AG08396 (cell line): ENCODE measurements around the gene MACROD2.

Source experiments
- DNase-seq: peaks from one replicate; pipeline ENCODE4 v3.0.0; 2012; ENCODE audit warnings: low spot score, mixed read lengths

Gene MACROD2

DNA sequence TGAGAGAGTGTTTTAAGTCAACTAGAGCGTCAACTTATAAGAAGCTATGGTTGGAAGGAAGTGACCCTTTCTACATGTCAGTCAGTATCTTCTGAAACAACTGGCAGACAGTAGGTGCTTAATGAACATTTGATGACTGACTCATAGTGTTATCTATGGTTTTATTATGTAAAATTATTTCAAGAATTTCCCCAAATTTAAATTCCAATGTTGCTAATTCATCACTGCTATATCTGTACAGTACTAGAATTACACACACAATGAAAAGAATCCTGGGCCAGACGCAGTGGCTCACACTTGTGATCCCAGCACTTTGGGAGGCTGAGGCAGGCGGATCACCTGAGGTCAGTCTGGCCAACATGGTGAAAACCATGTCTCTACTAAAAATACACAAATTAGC lies 1063.5 kb downstream of the MACROD2 start:
- no peak for DNase-seq

DNA sequence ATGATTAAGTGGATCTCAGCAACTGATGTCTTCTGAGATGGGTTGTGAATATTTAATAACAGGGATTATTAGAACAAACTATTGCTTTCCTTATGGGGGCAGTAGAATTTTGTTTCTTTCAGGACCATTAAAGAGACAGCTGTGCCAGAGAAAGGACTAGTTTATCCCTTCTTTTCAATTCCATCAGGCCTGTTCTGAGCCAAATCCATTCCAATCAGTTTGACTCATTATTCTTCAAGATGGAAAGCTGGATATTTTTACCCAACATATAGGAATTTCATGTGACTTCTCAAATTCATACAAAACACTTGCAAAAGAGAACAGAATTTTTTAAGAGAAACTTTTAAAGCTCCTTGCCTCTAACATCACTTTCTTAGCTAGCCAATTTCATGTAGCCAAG lies 1064.1 kb downstream of the MACROD2 start:
- no peak for DNase-seq

DNA sequence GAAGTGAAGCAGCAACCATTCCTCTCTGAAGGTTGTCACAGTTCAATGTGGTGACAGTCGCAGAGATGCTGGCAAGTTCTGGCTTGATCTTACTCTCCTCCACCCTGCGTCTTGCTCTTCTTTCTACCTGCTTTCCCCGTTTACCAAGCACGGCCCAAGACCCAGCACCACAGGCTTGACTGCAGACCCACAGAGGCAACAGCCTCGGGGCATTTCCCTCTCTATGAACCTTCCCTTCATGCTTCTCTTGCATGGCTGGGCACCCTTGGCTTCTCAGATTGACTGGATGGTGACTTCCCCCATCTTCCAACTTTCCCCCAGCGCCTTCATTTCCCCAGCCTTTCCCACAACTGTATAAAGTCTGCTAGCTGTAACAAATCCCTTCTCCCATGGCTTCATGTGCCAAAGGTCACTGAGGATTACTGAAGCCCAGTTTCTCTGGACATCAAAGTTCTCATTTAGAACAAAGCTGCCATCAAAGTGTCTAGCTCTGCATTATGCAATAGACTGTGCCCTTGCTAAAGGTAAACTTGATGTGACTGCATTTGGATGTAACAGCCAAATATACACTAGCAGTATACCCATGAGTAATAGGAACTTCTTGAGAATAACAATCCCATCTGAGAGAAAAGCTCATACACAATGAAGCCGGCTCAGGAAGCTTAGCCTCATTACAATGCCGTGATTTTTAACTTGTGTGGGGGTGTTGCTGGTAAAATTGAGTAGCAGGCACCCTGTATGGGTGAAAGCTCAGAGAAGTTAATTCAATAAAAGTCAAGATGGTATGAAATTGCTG lies 1065.1 kb downstream of the MACROD2 start:
- no peak for DNase-seq

DNA sequence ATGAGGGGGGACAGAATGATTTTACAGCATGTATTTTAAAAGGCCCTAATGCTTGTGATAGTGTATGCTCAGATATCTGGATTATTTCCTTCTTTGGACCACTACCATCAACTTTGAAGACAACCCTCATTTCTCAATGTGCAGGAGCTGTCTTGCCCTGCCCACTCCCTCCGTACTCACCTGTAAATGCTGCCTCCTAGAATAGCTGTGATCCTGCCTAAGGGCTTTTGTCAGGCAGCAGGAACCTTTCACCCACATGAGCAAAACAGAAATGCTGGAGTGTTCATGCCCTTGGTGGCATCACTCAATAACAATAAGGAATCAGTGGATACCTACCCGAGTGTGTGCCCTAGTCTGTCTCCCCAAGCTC lies 1065.7 kb downstream of the MACROD2 start:
- no peak for DNase-seq

DNA sequence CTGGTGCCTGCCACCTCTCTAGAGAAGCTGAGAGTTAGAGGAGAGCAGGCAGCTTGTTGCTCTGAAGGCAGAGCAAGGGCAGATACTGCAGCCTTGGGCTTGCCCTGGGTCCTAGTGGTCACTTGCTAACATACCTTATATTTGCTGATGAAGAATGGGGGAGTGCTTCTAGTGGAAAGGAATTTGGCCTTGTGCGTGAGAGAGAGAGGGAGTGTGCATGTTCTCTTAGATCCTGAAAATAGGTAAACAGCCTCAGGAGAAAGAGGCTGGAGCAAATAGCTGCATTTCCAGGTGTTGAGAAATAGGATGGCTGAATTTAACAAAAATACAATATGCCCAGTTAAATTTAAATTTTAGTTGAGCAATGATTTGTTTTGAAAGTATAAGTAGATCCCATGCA lies 1066.6 kb downstream of the MACROD2 start:
- DNase-seq: no peak

DNA sequence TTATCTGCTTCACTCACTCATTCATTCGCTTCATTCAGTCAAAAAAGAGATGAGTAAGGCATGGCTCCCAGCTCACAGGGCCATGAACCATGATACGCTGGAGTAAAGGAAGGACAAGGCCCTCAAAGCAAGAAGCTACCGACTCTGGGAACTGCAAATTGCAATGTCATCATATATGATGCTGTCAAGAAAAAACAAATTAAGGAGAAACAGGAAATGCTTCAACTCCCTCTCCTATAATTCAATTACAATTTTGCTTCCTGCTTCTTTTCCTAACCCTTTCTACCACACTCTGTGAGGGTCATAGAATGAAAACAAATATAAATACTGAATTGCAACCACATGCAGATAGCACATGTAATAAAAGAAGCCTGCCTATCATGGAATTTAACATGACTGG lies 1067.8 kb downstream of the MACROD2 start:
- no peak for DNase-seq

DNA sequence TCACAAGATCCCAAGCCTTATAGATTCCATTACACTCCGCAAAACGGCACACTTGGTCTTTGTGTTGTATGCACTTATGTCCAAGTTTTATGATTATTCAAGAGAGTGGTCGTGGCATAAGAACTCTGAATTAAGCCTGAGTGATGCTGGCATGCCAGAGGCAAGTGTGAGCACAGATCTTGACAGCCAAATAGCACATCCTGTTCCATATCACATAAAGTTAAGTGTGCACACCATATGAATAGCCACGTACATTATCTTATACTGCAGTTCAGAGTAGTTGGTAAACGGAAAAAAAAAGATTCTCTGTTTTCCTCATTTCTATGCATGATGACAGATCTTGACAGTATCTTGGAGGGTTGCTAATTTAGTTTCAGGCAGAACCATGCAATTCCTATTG lies 1069.4 kb downstream of the MACROD2 start:
- no peak for DNase-seq

DNA sequence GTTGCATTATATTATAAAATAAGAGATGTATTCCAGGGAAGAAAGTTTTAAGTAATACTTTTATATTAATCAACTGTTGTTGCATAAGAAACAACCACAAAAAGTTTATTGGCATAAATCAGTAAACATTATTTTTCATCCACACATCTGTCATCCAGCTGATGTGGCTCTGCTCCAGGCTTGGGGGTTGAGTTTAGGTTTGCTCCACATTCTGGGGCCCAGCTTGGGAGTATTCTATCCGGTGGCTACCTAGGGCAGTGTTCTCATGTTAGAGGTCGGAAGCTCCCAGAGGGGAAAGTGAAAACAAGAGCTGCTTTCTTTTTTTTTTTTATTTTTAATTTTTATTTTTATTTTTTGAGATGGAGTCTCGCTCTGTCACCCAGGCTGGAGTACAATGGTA lies 1070.5 kb downstream of the MACROD2 start:
- DNase-seq: no peak

DNA sequence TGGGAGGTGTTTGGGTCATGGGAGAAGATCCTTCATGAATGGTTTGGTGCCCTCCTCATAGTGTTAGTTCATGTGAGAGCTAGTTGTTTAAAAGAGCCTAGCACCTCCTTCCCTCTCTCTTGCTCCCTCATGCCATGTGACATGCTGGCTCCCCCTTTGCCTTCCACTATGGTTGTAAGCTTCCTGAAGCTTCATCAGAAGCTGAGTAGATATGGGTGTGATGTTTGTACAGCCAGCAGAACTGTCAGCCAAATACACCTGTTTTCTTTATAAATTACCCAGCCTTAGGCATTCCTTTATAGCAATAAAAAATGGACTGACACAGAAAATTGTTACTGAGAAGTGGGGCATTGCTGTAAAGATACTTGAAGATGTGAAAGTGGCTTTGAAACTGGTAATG lies 1073.2 kb downstream of the MACROD2 start:
- DNase-seq: no peak

DNA sequence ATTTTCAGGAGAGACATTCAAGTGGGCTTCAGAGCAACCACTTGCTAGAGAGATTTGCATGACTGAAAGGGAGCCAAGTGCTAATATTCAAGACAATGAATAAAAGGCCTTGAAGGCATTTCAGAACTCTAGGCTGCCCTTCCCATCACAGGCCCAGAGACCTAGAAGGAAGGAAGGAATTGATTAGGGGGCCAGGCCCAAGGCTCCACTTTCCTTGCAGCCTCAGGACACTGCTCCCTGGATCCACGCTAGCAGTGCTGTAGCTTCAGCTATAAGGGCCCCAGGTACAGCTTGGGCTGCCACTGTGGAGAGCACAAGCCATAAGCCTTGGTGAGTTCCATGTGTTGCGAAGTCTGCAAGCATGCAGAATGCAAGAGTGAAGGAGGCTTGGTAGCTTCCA lies 1074.0 kb downstream of the MACROD2 start:
- DNase-seq: no peak

DNA sequence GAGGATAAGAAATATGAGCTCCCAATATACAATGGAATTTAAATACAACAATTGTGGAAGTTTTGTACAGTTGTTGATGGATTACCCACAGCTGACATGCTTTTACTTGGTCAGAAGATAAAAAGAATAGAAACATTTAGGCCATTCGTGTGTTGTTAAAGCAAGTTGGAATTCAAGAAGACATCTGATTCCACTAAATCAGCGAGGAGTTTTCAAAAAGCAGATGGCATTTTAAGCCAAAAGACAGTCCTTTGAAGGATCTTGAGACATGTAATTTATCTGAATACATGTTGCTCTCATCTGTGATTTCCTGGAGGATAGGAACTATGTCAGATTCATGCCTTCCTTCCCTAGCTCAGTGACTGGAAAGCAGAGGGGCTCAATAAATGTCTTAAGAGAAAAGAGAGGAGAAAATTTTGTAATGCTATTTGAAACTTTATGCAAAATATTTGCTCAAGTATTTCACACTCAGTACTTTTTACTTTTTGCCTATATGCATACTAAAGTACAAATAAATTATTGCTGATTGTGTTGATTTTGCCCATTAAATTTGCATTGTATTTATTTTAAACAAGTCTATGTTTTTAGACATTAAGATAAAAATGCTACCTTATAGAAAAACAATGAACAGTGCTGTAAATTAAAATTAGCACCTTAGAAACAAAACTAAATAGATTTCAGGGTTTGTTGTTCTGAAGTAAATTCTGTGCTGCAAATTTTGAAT lies 1075.9 kb downstream of the MACROD2 start:
- no peak for DNase-seq

DNA sequence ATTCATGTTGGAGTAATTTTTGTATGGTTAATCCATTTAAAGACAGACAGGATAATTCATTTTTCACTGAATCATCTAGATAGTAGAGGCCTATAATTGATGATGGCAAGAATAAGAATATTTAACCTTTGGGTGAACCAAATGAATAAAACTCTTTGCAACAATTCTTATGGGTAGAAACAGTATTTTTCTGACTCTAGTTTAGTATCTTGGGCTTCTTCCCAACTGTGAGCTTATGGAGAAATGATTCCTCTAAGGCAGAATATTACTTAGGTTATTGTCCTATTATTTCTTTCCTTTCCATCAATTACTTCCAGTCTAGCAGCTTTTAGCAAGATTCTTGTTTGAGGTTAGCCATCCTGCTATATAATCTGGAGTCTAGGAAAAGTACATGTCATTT lies 1077.0 kb downstream of the MACROD2 start:
- no peak for DNase-seq

DNA sequence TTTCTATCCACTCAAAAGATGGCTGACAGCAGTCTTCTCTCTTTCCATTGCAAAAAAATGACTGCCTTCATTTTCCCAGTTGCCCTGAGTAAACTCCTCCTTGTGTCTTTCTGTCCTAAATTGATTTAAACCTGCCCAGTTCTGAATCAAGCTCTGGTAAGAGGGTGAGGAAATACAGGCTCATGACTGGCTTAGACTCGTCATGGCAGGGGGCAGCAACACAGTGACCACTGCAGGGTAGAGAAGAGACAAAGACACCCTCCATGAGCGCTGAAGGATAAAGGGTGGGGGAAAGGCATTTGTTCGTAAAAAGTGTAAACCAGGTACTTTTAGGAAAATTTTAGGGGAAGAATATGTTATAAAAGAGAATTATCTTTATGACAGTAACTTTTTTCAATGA lies 1080.3 kb downstream of the MACROD2 start:
- DNase-seq: no peak

DNA sequence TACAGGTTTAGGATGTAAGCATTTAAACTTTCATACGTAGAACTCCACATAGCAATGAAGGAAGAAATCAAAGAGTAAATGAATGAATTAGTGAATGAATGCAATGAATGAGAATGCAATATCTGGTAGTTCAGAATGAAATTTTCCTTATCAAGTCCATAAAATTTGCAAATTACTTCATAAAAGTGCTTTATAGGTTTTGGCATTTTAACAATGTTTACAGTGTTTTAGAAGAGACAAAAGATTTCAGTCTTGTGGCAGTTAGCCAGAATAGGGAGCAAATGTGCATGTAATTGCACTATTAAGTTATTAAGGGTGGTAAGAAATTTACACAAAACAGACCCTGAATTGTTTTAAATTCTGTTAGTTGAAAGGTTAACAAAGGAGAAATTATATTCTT lies 1081.5 kb downstream of the MACROD2 start:
- no peak for DNase-seq

DNA sequence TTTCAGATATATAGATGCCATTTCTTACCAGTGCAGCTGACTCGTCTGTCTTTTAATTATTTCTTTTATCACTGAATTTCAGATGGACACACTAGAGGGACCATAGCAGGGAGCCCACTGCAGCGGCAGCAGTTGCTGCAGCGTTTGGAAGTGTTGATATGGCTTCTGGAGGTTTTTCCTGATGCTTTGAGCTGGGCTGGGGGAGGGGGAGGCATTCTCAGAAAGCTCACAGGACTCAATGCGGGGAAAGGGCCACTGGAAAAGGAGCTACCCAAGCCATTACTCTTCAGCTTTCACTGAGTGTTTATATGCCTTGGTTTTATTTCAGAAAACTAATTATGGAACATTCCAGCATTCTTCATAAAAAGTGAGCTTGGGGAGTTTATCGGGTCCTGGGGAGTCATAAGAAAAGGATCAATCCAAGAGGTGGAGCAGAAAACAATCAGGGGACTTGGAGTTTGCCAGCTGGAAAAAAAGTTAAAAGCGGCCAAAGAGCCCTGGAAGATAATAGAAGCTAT lies 1082.5 kb downstream of the MACROD2 start:
- DNase-seq: no peak

DNA sequence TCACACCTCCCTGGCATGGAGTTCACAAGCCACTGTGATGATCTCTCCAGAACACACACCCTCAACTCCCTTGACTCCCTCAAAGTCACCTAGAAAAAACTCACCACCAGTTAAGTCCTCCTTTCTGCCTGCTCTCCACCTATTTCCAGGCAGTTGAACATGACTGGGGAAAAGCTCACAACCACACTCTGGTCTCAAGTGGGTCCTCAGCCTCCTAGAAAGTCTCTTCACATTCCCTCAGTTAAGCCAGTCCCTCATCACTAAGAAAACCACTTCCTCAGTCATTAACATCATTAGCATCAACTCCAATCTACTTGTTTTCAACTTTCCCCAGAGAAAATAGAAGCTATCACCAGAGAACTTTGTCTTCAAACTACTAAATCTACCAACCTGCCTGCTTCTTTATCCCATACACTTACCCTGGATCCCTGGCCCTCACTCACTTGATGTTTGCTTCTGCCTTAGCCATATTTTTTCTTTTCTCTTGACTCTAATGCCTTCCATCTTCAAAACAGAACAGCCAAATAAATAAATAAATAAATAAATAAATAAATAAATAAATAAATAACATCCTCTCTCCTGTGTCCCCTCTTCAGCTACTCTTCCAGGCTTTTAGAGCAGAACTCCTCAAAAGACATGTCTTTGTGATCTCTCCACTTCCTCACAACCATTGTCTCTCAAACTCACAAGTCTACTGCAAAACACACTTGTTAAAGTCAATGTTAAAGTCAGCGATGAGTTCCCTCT lies 1084.5 kb downstream of the MACROD2 start:
- DNase-seq: no peak

DNA sequence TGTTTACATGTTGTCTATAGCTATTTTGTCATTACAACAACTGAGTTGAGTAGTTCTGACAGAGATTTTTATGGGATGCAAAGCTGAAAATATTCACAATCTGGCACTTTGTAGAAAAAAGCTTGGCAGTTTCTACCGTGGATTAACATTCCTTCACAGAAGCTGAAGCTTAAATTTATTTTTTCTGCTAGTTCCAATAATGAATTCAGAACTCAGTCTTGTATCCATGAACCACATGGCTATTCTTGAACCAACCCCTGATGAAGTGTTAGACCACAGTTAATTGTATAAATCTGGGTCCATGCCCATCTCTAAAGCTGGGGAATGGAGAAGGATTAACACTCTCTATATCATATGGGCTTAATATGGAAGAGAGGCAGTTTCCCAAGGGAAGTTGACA lies 1085.9 kb downstream of the MACROD2 start:
- DNase-seq: no peak

DNA sequence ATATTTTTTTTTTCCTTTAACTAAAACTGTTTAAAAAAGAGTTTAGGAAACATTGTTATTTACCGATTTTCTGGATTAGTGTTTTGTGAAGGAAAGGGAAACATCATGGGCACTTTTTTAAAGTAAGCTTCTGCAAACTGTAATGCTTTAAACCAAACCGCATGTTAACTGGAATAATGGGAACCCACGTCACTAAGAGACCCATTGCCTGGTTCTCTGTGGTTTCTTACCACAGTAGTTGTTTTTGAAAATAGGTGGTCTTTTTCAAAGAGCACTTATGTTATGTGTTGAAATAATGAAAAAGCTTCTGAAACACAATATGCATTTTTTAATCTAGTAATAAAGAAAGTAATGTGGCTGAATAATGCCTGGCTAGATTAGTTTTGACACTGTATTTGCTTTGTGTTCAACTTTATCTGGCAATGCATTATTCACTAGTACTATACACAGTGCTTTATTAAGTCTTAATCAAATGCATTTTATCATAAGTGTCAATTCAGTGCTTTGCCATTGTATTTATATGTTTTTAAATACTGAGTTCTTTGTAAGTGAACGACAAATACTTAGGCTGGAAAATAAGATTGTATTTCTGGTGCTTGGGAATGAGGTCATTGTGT lies 1096.2 kb downstream of the MACROD2 start:
- DNase-seq: no peak

DNA sequence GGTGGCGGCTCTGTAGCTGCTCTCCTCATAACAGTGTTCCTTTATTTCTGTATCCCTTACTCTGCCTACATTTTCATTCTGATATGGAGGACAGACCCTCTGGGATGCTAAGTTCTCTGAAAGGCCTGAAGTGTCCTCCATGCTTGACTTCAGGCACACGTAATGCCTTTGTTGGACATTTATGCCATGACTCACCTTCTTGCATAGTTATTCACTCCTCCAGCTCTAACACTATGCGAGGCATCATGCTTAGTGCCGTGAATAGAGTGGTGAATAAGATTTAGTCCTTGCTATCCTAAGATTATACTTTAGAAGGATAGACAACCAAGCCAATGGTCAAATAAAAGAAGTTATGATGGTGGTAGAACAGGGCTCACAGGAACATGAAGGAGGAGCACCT lies 1103.0 kb downstream of the MACROD2 start:
- no peak for DNase-seq

DNA sequence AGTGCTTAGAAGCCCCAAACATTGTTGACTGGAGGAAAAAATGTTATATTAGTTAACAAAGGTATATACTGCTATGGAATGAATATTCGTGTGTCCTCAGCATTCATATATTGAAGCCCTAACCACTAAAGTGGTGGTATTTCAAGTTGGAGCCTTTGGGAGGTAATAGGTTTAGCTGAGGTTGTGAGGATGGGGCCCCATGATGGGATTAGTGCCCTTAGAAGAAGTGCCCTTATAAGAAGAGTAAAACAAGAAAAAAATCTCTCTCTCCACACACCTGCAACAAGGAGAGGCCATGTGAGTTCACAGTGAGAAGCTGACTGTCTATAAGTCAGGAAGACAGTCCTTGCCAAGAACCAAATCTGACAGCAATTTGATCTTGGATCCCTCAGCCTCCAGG lies 1103.8 kb downstream of the MACROD2 start:
- DNase-seq: no peak

DNA sequence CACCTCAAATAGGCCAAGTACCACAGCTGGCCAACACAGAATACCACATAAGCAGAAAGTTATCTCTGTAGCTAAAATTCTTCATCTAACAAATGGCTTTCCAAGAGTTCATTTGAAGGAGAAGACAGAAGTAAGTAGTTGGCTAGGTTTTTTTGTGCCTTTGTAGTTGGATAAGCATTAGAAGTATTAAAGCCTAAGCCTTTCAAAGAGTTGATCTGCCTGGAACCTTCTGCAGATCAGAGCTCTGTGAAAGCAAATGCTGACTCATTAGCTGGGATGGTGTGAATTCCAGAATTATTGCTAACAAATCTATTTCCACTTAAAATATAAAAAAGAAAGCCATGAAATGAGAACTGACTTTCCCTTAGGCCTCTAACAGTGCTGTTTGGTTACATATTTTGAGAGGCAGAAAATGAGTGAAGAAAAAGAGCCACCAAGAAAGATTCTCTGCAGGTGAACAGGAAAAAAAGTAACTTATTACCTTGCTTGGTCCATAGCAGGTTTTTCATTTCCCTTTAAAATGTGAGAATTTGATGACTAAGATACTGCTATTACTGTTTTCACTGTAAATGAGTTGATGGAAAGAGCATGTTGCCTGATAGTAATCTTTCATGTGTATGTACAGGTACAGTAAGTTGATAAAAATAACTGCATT lies 1105.3 kb downstream of the MACROD2 start:
- no peak for DNase-seq

DNA sequence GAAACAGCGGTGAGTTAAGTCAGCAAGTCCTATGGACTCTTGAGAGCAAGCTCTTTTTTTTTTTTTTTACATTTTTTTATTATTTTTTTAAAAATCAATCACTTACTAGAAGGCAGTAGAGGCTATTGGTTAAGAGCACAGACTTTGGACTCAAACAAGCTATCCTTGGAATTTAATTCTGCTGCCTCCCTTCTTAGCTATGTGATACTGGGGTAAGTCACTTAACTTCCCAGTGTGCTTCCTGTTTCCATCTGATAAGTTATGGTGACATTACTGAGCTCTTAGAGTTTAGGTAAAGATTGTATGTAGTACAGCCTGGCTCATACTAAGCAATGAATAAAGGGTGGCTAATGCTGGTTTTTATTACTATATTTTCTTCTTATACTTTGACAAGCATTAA lies 1112.6 kb downstream of the MACROD2 start:
- DNase-seq: no peak
